Glutamatergic neuron (in vitro differentiated cells): Measurements from ENCODE around the gene CCNY. TPM values are rescaled to one million over a fixed set of nuclear protein-coding genes. Genes with fewer than 3 reads are reported as not detected.

Source experiments
- DNase-seq: peaks from one replicate; pipeline ENCODE4 v3.0.0; 2022
- H3K27ac Mint-ChIP-seq: one replicate; pipeline ENCODE4 v1.8.0; 2020; ENCODE audit warnings: mild to moderate bottlenecking, mixed read lengths, inconsistent platforms; ENCODE audit not compliant: unreplicated experiment
- H3K27me3 Mint-ChIP-seq: one replicate; pipeline ENCODE4 v1.8.0; 2020; ENCODE audit warnings: mild to moderate bottlenecking, moderate library complexity, mixed read lengths, inconsistent platforms; ENCODE audit not compliant: unreplicated experiment
- H3K36me3 Mint-ChIP-seq: one replicate; pipeline ENCODE4 v1.8.0; 2020; ENCODE audit warnings: mild to moderate bottlenecking, mixed read lengths, inconsistent platforms; ENCODE audit not compliant: unreplicated experiment
- H3K4me1 Mint-ChIP-seq: one replicate; pipeline ENCODE4 v1.8.0; 2020; ENCODE audit warnings: mild to moderate bottlenecking, low read depth, mixed read lengths, inconsistent platforms; ENCODE audit not compliant: unreplicated experiment
- H3K4me3 Mint-ChIP-seq: one replicate; pipeline ENCODE4 v1.8.0; 2020; ENCODE audit warnings: mild to moderate bottlenecking, mixed read lengths, inconsistent platforms; ENCODE audit not compliant: unreplicated experiment
- H3K9me3 Mint-ChIP-seq: one replicate; pipeline ENCODE4 v1.8.0; 2020; ENCODE audit warnings: mild to moderate bottlenecking, moderate library complexity, mixed read lengths, inconsistent platforms; ENCODE audit not compliant: unreplicated experiment
- CTCF ChIP-seq: fragments of 200-600 bp; sonication (generic); IDR thresholded peaks from one replicate; pipeline ENCODE4 v1.5.0; 2021; ENCODE audit not compliant: partially characterized antibody, unreplicated experiment
- long read RNA-seq: library from polyadenylated mRNA; unstranded; transcript quantifications from one replicate; pipeline ENCODE4 v2.0.0, GENCODE V29; 2020; ENCODE audit not compliant: unreplicated experiment
- total RNA-seq: library from RNA; stranded (reverse); fragmentation: NEBNext Ultra II Directional; extraction: Animal tissue kit (Norgen Biotek cat#: 25700); gene quantifications from one replicate; pipeline ENCODE4 v1.2.1, GENCODE V29; 2021; ENCODE audit not compliant: unreplicated experiment

Gene CCNY
- total RNA-seq: 219 TPM
- long read RNA-seq, partial matches to known transcripts: 1 of 5 reads
- long read RNA-seq, other reads (novel, unspliced or antisense): 1 of 5 reads

DNA sequence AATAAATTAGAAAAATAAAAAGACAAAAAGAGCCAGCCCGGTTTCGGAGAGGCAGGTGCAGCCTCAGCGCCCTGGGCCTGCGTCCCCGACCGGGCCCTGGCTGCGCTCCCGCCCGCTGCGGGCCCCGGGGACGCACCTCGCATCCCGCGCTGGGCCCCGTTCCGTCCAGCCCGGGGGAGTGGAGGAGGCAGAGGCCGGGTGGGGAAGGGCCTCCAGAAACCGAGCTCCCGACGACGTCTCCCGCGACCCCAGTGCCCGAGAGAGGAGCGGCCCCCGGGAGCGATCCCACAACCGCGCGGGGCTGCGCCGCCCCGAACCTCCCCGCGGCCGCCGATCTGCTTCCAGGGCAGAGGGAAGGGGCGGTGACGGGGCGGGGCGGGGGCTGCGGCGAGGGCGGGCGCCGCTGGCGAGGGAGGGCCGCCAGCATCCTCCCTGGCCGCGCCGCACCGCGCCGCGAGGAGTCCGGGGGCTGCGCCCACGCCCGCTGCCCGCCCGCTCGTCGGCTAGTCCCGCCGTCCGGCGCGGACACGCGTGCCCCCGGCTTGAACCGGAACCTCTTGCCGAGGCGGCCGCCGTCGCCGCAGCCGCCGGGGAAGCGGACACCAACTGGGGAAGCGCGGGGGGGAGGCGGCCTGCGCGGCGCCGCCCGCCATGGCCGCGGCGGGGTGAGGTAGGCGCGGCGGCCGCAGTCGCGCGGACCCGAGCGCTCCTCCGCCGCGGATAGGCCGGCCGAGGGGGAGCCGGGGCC, at the start of gene CCNY:
TSS of gene CCNY (plus strand) at position 426 of the 748 bp plus-strand sequence. CDS start 545 bp downstream, outside the sequence.
- Mint-ChIP-seq H3K36me3 (no peaks in the 10 kb centered on the region), H3K4me3 (peak within 1 kb of the TSS; percentile 97), H3K4me1 (peaks cover 31% of the 10 kb centered on the region), H3K9me3 (peaks cover 26% of the 10 kb centered on the region), H3K27me3 (peaks cover 20% of the 10 kb centered on the region), H3K27ac (peak within 1 kb of the TSS; percentile 95)
- DNase-seq: peak; percentile 88
- TF ChIP-seq CTCF: no peak

GRCh38 chr10:35289198-35289597, 47.1 kb upstream of the CCNY start:
- H3K4me3 Mint-ChIP-seq: no peak overlapping the region
- no peaks in the 10 kb centered on the region for H3K4me1 Mint-ChIP-seq
- H3K27me3 Mint-ChIP-seq: no peaks in the 10 kb centered on the region
- TF ChIP-seq CTCF: no peak
- no peaks in the 10 kb centered on the region for H3K9me3 Mint-ChIP-seq
- no peaks in the 10 kb centered on the region for H3K36me3 Mint-ChIP-seq
- H3K27ac Mint-ChIP-seq: no peak overlapping the region
- DNase-seq: no peak

GRCh38 chr10:35294506-35294905, 41.8 kb upstream of the CCNY start:
- Mint-ChIP-seq H3K27me3 (peaks cover 2% of the 10 kb centered on the region), H3K9me3 (peaks cover 4% of the 10 kb centered on the region), H3K4me1 (peaks cover 11% of the 10 kb centered on the region), H3K4me3 (no peak overlapping the region), H3K27ac (peak overlapping the region; percentile 43), H3K36me3 (peaks cover 14% of the 10 kb centered on the region)
- TF ChIP-seq CTCF: no peak
- no peak for DNase-seq

DNA sequence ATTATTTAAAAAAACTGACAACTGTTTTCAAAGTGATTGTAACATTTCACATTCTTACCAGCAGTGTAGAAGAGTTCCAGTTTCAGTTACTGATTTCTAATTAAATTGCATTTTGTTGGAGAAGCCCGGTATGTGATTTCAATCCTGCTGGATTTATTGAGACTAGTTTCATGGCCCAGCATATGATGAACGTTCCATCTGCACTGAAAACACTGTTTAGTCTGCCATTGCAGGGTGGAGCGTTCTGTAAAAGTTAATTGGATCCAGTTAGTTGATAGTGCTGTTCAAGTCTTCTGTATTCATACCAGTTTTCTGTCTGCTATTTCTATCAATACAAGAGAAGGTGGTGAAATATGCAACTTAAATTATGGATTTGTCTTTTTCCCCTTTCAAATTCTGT, 37.3 kb upstream of the CCNY start:
- H3K4me3 Mint-ChIP-seq: no peak overlapping the region
- H3K36me3 Mint-ChIP-seq: peaks cover 14% of the 10 kb centered on the region
- H3K4me1 Mint-ChIP-seq: peaks cover 19% of the 10 kb centered on the region
- H3K27me3 Mint-ChIP-seq: peaks cover 2% of the 10 kb centered on the region
- DNase-seq: no peak
- no peak overlapping the region for H3K27ac Mint-ChIP-seq
- no peak for TF ChIP-seq CTCF
- peaks cover 4% of the 10 kb centered on the region for H3K9me3 Mint-ChIP-seq

DNA sequence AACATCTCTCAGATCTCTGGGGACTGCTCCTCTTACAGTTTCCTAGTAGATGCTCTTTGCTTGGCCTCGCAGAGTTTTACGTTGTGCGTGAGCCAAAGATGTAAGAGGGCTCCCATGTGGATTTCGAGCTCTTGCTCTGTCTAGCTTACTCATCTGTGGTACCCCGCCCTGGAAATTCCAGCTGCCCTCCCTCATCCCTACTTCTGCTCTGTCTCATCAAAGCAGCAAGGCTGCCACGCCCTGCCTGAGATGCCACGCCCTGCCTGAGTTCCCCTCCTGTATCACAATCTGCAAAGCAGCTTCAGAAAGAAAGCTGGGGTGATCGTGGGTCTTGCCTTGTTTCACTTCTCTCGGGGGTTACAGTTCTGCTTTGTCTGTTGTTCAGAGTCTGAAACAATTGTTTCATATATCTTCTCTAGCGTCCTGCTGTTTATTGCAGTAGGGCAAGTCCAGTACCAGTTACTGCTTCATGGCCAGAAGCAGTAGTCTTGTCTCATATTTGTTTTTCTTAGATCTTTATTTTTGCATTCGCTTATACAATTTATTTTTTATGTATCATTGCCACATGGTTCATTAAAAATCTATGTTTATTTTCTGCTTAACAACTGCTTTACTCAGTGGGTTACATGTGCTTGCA, 36.1 kb upstream of the CCNY start:
- Mint-ChIP-seq H3K4me3 (peak overlapping the region; percentile 48), H3K27me3 (peaks cover 2% of the 10 kb centered on the region), H3K27ac (peak overlapping the region; percentile 80), H3K9me3 (peaks cover 4% of the 10 kb centered on the region), H3K36me3 (peaks cover 19% of the 10 kb centered on the region), H3K4me1 (peaks cover 15% of the 10 kb centered on the region)
- peak; percentile 61 for DNase-seq
- no peak for TF ChIP-seq CTCF
